Activated CD4-positive, alpha-beta memory T cell treated with anti-CD3 and anti-CD28 coated beads, Interleukin-2, amount 10 ng/mL, durations not matched to agents 7 days and 5 days (primary cell): ENCODE data around the gene MRPS27. TPM values are rescaled to one million over a fixed set of nuclear protein-coding genes. Genes with fewer than 3 reads are reported as not detected.
"Not testable (repeated sequence)": the region's sequence is repeated elsewhere in the genome, so short reads cannot be mapped to it uniquely, and the experiment has no call there.

Experiments
- CTCF ChIA-PET: fragments of 350-600 bp; sonication (Branson Sonifier 250); formaldehyde crosslinking; loops from one replicate; lab custom pipeline; 2021; ENCODE audit warnings: antibody characterized with exemption, inconsistent platforms; lab: Charles Lee
- POLR2A ChIA-PET: fragments of 350-600 bp; sonication (Branson Sonifier 250); formaldehyde crosslinking; loops from one replicate; lab custom pipeline; 2021; ENCODE audit warnings: antibody characterized with exemption; lab: Charles Lee
- DNase-seq: peaks from one replicate; pipeline ENCODE4 v3.0.0-alpha.2; 2020
- H3K27ac Mint-ChIP-seq: one replicate; pipeline ENCODE4 v1.8.0; 2021; ENCODE audit warnings: mild to moderate bottlenecking, mixed read lengths
- H3K27me3 Mint-ChIP-seq: one replicate; pipeline ENCODE4 v1.8.0; 2021; ENCODE audit warnings: mixed read lengths
- H3K36me3 Mint-ChIP-seq: one replicate; pipeline ENCODE4 v1.8.0; 2021; ENCODE audit warnings: low read depth, mixed read lengths
- H3K4me1 Mint-ChIP-seq: one replicate; pipeline ENCODE4 v1.8.0; 2021; ENCODE audit warnings: mixed read lengths
- H3K4me3 Mint-ChIP-seq: one replicate; pipeline ENCODE4 v1.8.0; 2021; ENCODE audit warnings: mild to moderate bottlenecking, mixed read lengths
- H3K9me3 Mint-ChIP-seq: one replicate; pipeline ENCODE4 v1.8.0; 2021; ENCODE audit warnings: mixed read lengths
- total RNA-seq, 2 experiments: library from RNA; stranded (reverse); gene quantifications; one replicate each; pipeline ENCODE4 v1.2.3, GENCODE V29; 2021

MRPS27 gene
- total RNA-seq, 2 experiments from 2014 or later: 34.5 to 41.1 TPM

GRCh38 chr5:72177538-72177937 lies 142.5 kb downstream of the MRPS27 start:
- Mint-ChIP-seq H3K36me3 (no peaks in the 10 kb centered on the region), H3K9me3 (no peaks in the 10 kb centered on the region), H3K27me3 (peaks cover 58% of the 10 kb centered on the region), H3K4me3 (no peak overlapping the region), H3K4me1 (no peaks in the 10 kb centered on the region), H3K27ac (no peak overlapping the region)
- CTCF ChIA-PET: no interaction called here
- no peak for DNase-seq
- POLR2A ChIA-PET: no interaction called here

GRCh38 chr5:72172786-72173185 lies 147.3 kb downstream of the MRPS27 start:
- peaks cover 63% of the 10 kb centered on the region for H3K27me3 Mint-ChIP-seq
- CTCF ChIA-PET: no interaction called here
- no peaks in the 10 kb centered on the region for H3K4me1 Mint-ChIP-seq
- POLR2A ChIA-PET: no interaction called here
- no peaks in the 10 kb centered on the region for H3K36me3 Mint-ChIP-seq
- no peak for DNase-seq
- no peaks in the 10 kb centered on the region for H3K9me3 Mint-ChIP-seq
- no peak overlapping the region for H3K27ac Mint-ChIP-seq
- no peak overlapping the region for H3K4me3 Mint-ChIP-seq

- no peak overlapping the region for H3K4me3 Mint-ChIP-seq
- CTCF ChIA-PET: no interaction called here
- H3K27ac Mint-ChIP-seq: no peak overlapping the region
- POLR2A ChIA-PET: no interaction called here
- H3K36me3 Mint-ChIP-seq: no peaks in the 10 kb centered on the region
- H3K27me3 Mint-ChIP-seq: peaks cover 65% of the 10 kb centered on the region
- no peaks in the 10 kb centered on the region for H3K9me3 Mint-ChIP-seq
- H3K4me1 Mint-ChIP-seq: no peaks in the 10 kb centered on the region
- DNase-seq: no peak
Measured at GRCh38 chr5:72171667-72172066, 148.4 kb downstream of the MRPS27 start.

- H3K27me3 Mint-ChIP-seq: peaks cover 65% of the 10 kb centered on the region
- DNase-seq, H3K4me3 Mint-ChIP-seq, H3K27ac Mint-ChIP-seq, H3K4me1 Mint-ChIP-seq, H3K9me3 Mint-ChIP-seq, POLR2A ChIA-PET, CTCF ChIA-PET, H3K36me3 Mint-ChIP-seq: not testable (repeated sequence)
Measured at GRCh38 chr5:72171181-72171580, 148.9 kb downstream of the MRPS27 start.

DNA sequence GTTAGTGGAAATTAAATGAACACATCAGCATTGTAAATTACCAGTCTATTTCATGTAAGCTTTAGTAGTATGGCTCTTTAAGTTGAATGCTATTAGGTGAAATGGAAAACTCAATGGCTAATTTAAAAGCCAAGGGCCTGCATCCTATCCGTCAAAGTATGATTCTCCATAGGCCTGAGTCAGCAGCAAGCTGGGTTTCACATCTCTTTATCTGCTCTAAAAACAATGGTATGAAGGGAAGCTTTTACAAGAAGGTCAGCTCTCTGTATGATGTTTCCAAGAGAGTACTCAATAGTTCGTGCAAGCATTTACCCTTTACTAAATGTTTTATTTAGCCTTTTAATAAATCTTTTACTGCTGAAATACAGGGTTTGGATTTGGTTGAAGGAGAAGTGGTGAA lies 149.9 kb downstream of the MRPS27 start:
- Mint-ChIP-seq H3K27me3 (peaks cover 61% of the 10 kb centered on the region), H3K4me1 (no peaks in the 10 kb centered on the region), H3K9me3 (no peaks in the 10 kb centered on the region), H3K27ac (no peak overlapping the region), H3K4me3 (no peak overlapping the region), H3K36me3 (no peaks in the 10 kb centered on the region)
- ChIA-PET POLR2A (no interaction called here), CTCF (no interaction called here)
- no peak for DNase-seq

Other genes with a start within 250 kb of the MRPS27 start
- gene MAP1B, start 212.8 kb downstream of the MRPS27 start, total RNA-seq: under 1 TPM; 0.25 to 0.30 TPM
- 1 to 10 TPM; 7.5 to 8.4 TPM for gene PTCD2, start 133 bp upstream of the MRPS27 start, total RNA-seq
- not detected for gene ZNF366, start 187.2 kb upstream of the MRPS27 start, total RNA-seq